Activated T-helper 9 cell treated with anti-CD3 and anti-CD28 coated beads, Interleukin-2, amount 50 U/mL, for 16 hours (primary cell): ENCODE measurements around the gene CALHM3.
"Not testable (repeated sequence)": the region's sequence is repeated elsewhere in the genome, so short reads cannot be mapped to it uniquely, and the experiment has no call there.

Experiments
- DNase-seq: peaks from one replicate; pipeline ENCODE4 v3.0.0-alpha.2; 2020; ENCODE audit warnings: low read depth

Gene CALHM3

DNA sequence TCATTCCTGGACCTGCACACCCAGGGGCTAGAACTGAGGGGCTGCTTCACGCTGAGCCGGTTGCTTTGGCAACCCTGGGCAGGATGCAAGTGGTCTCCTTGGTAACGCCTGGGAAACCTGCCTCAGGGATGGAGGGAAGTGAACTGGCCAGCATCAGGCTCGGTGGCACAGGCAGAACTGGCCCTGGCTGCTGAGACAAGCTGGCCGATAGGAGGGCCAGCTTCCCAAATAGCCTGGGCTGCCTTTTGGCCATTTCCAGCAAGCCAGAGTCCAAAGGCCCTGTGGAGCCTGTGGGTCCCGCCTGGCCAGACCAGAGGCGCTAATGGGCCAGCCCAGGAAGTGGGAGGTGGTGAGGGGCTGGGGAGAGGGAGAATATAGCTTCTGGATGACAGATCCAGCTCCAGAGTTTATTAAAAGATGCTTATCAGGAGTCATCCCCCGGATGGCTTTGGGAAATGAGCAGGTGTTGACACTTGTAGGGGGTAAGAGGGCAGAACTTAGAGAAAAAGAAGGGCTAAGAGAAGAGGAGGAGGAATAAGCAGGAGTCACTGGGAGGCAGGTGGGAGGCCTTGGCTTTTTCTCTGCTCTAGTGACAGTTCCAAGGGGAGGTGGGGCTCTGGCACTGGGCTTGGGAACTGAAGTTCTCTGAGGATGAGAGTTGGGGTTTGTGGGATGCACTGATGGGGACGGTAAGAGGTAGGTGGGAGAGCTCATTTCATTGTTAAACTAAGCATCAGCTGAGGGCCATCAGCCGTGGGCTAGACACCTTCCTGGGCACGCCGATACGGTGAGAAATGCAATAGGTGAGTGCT lies 24.0 kb upstream of the CALHM3 start:
- no peak for DNase-seq

DNA sequence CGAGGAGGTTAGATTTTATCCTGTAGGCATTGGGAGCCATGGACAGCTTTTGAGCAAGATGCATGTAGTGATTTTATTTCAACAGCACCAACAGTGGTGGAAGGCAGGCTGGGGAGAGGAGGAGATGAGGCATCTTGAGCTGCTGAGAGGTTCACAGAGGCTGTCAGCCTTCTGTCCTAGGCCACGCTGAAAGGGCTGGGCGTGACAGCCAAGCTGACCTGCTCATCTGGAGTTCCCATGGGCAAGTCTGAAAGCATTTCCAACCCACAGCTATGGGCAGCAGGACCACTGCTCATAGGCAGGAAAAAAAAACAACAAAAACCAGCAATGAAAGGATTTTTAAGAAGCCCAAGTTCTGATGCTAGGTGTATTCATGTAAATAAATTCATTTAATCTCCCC lies 22.1 kb upstream of the CALHM3 start:
- no peak for DNase-seq

DNA sequence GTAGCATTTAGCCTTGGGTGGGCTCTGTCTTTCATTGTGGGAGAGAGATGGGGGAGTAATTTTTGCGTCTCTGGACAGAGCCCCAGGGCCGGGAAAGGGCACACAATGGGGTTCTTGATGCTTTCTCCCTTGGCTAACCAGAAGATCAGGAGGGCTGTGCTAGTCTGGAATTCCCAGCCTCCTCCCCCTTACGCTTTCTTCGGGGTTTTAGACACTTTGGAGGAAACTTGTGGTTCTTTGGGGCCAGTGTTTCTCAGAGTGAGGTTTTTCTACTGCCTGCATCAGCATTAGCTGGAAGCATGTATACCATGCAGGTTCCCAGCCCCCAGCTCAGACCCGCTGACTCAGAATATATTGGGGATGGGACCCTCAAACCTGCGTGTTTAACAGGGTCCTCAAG lies 21.4 kb upstream of the CALHM3 start:
- DNase-seq = no peak

DNA sequence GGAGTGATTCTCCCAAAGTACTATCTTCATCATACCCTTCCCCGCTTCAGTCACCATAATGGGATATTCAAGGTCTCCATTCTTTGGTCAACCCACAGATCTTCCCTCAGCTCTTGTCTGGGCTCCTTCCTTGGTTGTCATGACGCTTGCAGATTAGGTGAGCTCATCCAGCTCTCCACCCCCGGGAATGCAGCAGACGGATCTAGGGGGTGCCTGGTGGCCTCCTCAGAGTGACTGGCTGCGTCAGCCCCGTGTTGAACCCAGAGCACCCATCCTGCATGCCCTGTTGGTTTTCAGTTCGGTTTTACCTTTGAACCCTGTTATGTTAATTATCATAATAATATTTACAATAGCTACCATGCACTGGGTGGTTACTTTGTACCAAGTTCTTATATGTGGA lies 20.8 kb upstream of the CALHM3 start:
- DNase-seq = no peak

DNA sequence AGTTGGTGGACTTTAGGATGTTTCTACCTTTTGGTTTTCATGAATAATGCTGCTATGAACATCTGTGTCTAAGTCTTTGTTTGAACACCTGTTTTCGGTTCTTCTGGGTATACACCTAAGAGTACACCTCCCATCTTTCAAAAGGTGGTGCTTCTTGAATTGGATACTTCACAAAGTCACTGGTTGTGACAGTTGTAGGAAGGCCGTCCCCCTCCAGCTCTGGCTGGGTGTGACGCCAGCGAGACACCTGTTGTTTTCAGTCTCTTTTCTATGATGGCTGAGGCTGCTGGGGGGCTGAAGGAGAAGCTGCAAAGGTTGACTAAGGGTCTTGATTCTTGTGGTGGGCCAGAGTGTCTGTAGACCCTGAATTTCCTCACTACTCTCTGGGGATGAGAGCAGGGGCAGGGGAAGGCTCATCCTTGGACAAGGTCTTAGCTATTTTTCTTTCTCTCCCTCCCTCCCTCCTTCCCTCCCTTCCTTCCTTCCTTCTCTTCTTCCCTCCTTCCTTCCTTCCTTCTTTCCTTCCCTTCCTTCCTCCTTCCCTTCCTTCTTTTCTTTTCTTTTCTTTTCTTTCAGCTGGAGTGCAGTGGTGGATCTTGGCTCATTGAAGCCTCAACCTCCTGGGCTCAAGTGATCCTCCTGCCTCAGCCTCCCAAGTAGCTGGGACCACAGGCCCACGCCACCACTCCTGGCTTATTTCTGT lies 20.0 kb upstream of the CALHM3 start:
- DNase-seq = no peak

DNA sequence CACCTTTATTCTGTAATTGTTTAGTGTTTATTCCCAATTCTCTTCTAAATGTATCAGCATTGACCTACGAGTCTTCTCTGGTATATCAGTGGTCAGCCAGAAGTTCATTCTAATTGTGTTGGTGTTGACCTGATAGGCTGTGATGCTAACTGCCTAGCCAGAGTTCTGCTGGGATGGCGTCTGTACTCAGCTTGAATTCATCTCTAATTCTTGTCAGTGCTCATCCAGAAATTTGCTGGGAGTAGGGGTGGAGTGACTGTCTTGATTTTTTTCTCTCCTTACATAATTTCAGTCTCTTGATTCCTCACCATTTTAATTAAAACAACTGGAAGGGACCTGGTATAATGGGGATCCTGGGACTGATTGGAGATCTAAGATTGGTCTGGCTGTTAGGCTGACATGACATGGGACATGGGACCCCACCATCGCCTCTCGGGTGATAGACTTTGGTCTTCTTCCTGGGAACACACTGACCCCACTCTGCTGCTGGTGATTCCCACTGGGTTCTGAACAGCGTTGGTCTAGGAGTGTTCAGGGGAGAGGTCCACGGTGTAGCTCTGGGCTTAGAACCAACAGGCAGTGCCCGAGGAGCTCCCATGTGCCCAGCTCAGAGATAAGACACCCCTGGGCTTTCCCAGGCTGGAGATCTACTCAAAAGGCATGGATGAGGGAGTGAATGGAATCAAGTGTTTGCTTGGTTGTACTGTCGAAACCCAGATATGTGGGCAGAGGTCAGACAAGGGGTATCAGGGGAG lies 18.3 kb upstream of the CALHM3 start:
- no peak for DNase-seq

DNA sequence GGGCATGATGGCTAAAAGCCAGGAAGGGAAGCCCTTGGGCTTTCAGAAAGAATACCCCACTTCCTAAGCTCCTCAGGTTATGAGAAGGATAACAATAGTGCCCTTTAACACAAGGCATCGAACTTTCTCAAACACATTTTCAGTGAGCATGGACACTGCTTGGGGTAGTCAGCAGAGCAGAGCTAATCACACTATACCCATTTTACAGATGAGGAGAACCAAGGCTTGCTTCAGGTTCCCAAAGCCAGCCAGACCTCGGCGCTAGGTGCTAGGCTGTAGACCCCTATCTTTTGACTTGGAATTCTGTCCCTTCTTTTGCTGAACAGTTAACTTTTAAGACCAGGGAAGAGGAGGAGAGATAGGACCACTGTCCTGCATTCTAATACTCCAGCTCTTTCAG lies 16.3 kb upstream of the CALHM3 start:
- no peak for DNase-seq

DNA sequence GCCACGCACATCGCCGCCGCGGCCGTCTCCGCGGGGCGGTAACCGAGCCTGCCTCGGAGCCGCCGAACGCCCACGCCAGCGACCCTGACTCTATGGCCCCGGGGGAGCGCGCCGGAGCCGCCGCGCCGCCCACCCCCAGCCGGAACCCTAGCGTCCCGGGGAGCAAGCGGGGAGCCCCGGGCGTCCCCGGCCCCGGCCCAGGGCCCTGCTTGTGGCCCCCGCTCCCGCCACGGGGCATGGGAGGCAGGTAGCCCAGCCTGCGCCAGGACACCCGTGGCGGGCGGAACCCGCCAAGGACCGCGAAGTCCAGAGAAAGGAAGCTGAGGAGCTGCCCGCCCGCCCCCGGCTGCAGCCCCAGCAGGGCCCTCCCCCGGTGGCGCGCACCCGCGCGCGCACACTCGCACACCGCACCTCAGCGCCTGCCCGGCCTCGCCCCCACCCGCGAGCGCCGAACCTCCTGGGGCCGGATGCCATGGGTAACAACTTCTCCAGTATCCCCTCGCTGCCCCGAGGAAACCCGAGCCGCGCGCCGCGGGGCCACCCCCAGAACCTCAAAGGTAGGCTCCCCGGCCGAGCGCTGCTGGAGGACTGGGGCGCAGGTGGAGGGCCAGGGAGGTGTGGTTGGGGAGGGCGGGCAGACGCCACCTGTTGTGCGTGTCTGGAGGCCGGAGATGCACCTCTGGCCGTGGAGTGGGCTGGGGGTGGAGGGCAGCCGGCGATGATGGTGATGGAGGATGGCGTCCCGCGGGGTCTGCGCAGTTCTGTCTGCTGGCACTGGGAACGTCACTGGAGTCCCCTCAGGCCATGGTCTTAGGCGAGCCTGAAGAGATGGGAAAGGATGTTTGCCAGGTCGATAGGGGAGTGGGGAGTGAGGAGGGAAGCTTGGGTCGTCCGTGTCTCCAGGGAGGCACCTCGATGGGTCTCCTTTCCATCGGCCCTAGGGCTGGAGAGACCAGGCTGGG lies 15.2 kb upstream of the CALHM3 start:
- DNase-seq = no peak

DNA sequence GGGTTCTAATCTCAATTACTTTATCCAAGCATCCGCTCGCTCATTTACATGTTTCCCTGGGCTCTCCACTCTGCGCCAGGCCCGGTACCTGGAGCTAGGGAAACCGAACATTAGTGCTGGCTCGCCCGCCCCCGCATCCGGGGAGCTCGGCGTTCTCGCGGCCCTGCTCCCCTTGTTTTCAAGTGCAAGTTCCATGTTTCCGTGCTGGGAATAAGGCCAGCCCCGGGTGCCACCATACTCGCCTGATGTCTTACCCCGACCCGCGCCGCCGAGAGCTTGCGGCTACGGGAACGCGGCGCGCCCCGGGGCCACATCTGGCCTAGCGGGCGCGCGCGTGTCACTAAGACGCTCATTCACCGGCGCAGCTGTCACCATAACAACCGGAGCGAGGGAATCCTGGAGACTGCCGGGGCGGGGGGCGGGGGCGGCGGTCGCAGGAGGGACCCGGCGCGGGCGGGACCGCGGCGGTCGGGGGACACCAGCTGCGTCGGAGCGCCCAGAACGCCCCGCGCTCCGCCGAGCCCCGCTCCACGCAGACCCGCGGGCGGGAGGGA lies 14.4 kb upstream of the CALHM3 start, which contains the start of gene NEURL1:
Gene NEURL1, plus strand, starts transcription at position 344 of the 554 bp plus-strand sequence. CDS start 683 bp downstream, outside the sequence.
- no peak for DNase-seq

DNA sequence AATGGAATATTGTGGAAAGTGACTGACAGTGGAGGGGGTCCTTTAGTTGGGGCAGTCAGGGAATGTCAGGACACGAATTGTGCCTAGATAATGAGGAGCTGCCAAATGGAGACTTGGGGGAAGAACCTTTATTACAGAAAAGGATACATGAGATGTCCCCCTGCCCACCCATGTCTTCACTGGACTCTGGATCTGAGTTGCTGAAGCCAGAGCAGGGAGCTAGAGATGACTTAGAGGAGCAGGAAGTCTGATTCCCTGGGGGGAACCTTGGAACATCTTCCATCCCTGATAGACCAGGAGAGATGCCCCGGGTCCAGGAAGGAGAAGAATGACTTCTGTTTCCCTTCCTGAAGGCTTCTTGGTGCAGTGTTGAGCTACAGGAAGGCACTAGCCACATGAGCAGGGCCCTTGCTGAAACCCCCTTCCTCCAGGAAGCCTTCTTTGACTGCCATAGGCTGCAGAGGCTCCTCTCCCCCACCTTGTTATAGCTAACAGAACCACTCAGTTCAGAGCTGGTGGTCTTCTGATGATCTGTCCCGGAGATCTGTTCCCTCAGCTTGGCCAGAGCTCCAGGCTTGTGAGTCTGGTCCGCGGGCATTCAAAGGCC lies 13.7 kb upstream of the CALHM3 start:
- DNase-seq = no peak

DNA sequence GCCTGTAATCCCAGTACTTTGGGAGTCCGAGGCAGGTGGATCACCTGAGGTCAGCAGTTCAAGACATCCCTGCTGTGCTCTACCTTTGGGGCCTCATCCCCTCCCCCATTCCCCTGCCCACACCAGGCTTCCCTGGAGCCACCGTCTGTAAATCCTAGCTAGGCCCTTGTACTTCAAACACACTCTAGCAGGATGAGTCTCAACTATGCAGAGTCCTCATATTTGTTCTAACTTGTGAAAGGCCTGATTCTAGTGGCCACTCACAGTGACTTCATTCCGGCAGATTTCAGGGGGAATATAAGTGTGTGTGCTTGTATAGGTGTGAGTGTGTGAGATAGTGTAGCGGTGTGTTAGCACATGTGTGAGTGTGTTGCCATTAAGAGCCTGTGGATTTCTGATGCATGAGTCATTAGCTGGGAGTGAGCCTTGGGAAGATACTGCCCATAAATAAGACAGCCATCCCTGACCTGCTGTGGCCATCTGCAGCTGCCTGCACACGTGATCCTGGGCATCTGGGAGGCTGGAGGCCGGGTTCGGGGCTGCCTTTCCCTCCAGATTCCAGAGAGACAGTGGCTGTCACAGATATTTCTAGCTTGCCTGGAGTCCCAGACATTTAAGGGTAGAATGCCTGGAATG lies 12.8 kb upstream of the CALHM3 start:
- no peak for DNase-seq

DNA sequence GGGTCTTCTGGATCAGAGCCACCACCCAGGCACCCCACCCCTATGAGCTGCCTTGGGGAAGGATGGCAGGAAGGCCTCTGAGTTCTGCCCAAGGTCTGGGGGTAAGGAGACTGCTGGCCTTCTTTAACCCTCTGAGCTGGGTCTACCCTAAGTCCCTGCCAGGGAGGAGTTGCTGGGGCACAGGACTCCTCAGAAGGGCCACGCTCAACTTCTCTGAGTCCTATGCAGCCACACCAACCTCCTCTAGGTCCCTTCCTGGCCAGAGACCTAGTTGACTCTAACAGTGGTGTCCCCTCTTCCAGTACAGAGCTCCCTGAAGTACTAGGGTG lies 11.9 kb upstream of the CALHM3 start:
- no peak for DNase-seq

DNA sequence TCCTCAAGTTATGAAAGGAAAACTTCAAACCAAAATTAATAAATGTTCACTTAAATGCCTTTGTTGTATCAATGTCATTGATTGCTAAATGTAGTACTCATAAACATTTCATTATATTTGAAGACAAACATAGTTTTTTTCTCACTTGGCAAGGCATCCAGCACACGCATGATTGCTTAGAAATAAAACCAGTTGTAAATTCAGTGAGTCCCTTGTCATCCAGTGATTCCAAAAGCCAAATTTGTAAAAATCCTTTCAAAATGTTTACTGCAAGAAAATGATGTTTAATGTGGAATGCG lies 8.3 kb upstream of the CALHM3 start:
- no peak for DNase-seq

DNA sequence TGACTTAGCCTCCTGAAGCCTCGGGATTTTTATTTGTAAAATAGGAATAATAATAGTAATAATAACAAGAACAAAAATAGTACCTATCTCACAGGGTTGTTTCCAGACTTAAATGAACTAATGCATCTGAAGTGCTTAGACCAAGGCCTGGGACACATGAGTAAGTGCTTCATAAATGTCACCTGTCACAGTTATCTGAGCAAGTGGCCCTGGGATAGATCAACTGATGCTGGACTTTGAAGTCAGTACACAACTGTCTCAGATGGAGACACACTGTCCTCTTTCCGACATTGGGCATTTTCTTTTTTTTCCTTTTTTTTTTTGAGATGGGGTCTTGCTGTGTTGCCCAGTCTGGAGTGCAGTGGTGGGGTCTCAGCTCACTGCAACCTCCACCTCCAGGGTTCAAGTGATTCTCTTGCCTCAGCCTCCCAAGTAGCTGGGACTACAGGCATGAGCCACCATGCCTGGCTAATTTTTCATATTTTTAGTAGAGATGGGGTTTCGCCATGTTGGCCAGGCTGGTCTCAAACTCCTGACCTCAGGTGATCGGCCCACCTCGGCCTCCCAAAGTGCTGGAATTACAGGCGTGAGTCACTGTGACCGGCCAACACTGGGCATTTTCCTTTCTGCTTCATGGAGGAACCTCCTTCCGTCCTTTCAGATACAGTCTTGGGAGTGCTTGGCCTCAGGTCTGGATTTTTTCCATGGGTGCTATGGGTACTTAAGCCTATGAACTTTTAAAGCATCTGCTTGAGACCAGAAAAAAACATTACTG lies 7.8 kb upstream of the CALHM3 start:
- DNase-seq = not testable (repeated sequence)

DNA sequence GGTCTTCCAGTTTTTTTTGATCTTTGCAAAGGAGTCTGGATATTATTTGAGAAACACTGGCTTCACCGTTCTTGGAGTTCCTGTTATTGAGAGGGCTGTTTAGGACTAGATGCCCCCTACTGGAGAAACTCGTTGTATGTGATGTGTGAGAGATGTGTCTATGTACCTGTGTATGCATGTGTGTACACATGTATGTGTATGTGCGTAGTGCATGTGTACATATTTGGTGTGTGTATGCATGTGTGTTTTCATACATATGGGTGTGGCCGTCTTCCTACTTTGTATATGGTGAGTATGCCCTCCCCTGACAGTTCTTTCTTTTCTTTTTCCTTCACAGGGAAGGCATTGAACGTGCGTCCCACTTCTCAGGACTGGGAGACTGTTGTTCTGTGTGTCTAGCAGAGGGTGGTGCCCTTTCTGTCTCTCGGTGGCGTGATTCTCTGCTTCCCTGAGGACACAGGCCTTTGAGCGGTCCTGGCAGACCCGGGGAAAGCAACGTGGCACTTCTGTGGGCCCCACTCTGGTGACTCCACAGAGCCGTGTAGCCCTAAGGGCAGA lies 3.0 kb upstream of the CALHM3 start:
- DNase-seq = no peak

DNA sequence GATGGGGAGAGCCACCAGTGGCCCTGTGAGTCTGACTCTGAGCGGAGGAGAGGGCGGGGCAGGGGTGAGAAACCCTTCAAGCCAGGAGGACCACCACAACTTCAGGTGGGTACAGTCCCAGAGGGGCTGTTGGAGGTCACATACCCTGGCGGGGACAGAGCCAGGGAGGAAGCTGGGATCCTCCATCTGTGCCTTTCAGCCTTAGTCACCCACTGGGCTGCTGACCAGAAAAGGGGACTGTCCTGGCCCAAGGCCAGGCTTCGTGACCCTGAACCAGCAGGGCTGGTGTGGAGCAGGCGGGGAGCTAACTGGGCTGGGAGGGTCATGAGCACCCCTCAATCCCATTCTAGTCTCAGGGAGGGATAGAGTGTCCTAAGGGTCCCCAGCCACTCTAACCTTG lies 1.5 kb upstream of the CALHM3 start:
- DNase-seq = no peak

DNA sequence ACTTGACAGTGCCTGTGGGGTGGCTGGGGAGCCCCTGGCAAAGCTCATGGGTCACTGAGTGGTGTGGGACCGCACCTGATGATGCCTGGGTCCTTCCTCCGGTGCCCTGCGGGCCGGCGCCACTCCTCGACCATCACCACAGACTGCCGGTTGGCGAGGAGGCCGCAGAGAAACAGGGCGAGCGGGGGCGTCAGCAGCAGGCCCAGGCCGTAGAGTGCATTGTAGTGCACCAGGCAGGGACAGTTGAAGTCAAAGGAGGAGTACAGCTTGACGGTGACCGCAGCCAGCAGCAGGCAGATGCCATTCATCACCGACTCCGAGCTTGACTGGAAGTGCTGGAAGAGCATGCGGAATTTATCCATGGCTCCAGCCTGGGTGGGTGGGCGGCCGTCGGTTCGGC lies 369 bp downstream of the CALHM3 start:
- no peak for DNase-seq

DNA sequence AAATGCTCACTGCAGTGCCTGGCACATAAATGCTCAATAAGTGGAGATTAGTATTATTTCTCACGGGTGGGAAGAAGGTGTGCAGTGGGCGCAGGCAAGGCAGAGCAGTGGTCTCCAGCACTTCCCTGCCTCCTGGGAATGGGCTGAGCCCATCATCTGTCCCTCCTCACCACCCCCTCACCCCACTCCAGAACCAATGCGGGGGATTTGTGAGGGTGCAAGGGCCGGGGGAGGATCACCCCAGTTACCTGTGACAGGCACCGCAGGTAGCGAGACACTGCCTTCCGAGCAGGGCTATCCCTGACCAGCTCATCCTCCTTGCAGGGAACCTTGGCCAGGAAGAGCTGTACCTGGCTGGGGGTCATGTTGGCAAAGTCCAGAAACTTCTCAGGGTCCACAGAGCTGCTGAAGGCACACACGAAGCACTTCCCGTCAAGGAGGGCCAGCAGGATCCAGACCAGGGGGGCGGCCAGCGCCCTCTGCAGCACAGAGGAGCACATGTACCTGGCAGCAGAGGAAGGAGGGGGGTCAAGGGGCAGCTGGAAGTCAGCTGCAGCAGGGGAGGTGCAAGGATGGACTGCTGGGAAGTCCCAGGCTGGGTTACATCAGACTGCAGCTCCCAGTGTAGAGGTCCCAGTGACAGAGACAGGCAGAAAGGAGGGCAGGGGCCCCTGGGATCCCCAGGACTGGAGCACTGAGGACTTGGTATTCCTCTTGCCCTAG lies 2.8 kb downstream of the CALHM3 start:
- no peak for DNase-seq

DNA sequence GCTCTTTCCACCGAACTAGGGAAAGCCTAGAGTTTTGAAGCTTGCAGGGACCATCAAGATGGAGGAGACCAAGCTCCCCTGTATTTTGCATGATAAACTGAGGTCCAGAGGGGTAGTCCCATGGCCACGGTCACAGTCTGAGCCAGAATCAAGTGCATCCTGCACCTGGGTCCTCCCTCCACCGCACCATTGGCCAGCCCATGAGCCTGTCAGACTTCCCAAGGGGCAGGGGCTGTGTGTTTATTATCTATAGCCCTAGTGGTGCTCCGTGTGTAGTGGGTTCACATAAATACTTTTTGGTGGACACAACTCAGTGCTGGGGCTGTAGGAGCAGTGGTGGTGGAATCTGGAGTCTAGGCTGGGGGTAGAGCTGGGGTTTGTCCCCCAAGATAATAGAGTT lies 3.6 kb downstream of the CALHM3 start:
- no peak for DNase-seq
